Measurements from ENCODE around the gene CD83.

DNA sequence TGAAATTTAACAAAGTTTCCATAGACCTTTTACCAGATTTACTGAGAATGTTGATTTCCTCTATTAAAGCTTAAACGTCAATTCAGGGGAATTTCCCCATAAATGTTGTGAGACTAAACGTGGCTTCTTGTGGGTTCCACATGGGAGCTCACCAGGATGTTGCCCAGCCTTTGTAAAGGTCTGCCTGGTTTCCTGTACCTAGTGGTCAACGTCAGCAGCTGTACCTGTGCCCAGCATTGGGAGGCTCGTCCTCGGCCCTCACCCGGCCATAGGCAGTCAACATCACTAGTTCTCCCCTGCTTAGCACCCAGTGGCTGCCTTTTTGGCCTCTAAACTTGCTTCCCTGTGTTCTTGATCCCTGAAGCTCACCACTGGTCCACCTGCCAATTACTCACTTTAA is 22.1 kb upstream of the CD83 start:
- TF ChIP-seq CTCF (IDR thresholded peaks at IDR 0.05) (no peak), POLR2AphosphoS5 (IDR thresholded peaks at IDR 0.05) (no peak), POLR2A (IDR thresholded peaks at IDR 0.05) (no peak)
